ENCODE results near the gene FTO.

- TF ChIP-seq CTCF (IDR thresholded peaks at IDR 0.05) (no peak), POLR2A (IDR thresholded peaks at IDR 0.05) (no peak), POLR2AphosphoS5 (IDR thresholded peaks at IDR 0.05) (no peak)
These were observed 282.8 kb downstream of the FTO start for GRCh38 chr16:53986793-53987192.

Measured in prostate gland (tissue), 2 donors.